ENCODE data around the gene PACS1. TPM values are rescaled to one million over a fixed set of nuclear protein-coding genes. Genes with fewer than 3 reads are reported as not detected.

Gene PACS1
- total RNA-seq, 1 donor: 31.5 TPM

DNA sequence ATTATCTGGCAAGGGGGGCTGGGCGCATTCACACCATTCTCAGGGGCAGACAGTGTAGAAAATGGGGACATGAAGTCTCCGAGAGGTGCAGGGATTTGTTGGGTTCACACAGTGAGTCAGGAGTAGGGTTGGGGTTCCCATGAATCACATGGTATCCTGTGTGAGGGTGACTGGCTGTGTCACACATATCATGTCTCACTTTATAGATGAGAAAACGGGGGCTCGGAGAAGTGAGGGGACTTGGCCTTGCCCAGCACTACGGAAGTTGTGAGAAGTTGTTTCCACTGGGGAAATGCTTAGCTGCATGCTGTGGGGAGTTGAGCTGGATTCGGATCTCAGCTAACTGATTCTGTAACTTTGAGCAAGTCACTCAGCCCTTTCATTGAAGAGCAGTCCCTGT, 25.3 kb upstream of the PACS1 start:
- TF ChIP-seq, protein P1, sequence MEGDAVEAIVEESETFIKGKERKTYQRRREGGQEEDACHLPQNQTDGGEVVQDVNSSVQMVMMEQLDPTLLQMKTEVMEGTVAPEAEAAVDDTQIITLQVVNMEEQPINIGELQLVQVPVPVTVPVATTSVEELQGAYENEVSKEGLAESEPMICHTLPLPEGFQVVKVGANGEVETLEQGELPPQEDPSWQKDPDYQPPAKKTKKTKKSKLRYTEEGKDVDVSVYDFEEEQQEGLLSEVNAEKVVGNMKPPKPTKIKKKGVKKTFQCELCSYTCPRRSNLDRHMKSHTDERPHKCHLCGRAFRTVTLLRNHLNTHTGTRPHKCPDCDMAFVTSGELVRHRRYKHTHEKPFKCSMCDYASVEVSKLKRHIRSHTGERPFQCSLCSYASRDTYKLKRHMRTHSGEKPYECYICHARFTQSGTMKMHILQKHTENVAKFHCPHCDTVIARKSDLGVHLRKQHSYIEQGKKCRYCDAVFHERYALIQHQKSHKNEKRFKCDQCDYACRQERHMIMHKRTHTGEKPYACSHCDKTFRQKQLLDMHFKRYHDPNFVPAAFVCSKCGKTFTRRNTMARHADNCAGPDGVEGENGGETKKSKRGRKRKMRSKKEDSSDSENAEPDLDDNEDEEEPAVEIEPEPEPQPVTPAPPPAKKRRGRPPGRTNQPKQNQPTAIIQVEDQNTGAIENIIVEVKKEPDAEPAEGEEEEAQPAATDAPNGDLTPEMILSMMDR (IDR thresholded peaks at IDR 0.05; ENCODE audit: insufficient read depth, low read length): no peak
- no peak for DNase-seq (ENCODE audit: low read depth)

DNA sequence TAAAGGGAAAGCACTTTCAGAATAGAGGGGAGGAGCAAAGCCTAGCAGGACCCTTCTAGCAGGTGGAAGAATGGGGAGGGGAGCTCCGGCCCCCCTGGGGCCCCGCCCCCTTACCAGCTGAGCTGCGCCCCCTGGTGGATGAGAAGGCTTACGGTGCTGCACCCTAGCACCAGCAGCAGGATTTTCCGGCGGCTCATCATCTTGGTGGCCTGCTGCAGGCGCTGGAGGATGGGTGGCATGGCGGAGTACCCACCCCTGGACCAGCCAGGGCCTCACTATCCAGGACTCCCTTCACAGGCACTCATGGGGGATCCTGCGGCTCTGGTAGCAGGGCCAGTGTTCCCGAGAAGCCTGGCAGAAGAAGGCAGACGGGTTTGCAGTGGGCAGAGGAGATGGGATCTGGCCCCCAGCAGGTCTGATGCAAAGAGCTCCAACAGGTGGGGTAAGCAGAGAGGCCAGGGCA, 24.9 kb upstream of the PACS1 start:
- TF ChIP-seq, protein P1 (IDR thresholded peaks at IDR 0.05; ENCODE audit: insufficient read depth, low read length): peak; percentile 94
- no peak overlapping the region for H3K4me3 ChIP-seq (ENCODE audit: low read depth, low read length)
- peak; percentile 74 for DNase-seq (ENCODE audit: low read depth)

More for the DNA sequence above, 25.3 kb upstream of the PACS1 start:
- H3K4me3 ChIP-seq (ENCODE audit: low read depth, low read length): no peak overlapping the region

DNA sequence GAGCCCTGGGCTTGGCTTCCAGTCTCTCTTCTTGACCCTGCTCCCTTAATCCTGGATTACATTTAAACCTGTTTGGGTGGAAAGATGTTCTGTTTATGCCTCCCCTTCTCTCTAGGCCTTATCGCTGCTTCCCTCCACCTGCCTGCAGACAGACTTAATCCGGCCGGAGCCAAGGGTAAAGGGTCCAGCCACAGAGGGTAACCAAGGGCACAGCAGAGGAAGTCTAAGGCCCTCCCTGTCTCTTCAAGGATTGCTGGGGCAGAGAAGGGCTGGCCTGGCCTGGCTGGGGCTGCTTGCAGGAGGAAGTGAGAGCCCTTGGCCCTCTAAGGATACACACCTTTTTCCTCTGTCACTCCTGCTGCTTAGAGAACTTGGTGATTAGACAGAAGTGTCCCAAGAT, 23.2 kb upstream of the PACS1 start:
- TF ChIP-seq, protein P1 (IDR thresholded peaks at IDR 0.05; ENCODE audit: insufficient read depth, low read length): no peak
- no peak for DNase-seq (ENCODE audit: low read depth)
- H3K4me3 ChIP-seq (ENCODE audit: low read depth, low read length): no peak overlapping the region

DNA sequence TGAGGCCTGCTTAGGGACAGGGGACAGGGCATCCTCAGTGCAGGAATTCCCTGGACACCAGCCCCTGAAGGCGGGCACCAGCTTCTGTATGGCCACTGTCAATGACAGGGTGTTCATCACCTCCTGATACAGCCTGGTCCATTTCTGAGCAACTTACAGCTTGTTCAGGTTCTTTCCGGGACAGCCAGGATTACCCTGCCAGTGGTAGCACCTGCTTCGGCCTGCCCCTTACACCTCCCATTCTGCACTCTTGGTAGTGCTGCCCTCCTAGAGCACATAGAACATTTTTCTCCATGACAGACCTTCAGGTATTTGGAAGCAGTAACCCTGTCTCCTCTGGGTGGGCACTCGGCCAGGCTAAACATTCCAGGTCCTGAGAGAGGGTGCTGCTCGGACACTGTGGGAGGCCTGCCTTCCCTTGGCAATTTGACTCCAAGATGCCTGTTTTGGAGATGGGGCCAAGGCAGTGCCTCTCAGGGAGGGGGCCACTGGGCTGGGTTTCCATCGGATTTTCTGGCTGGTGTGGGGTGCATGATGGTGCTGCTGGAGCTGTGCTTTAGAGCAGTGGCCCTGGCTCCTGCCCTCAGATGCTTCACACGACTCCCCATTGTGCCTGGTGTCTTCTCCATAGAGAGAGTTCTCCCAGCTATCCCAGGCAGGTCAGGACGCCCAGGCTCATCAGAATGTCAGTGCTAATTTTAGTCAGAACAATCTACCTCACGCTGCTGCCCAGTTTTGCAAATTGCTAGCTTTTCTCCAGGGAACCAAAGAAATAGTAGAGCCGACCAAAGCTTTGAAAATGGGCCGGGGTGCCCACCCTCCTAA, 22.3 kb upstream of the PACS1 start:
- no peak overlapping the region for H3K4me3 ChIP-seq (ENCODE audit: low read depth, low read length)
- TF ChIP-seq, protein P1 (IDR thresholded peaks at IDR 0.05; ENCODE audit: insufficient read depth, low read length): no peak
- no peak for DNase-seq (ENCODE audit: low read depth)

DNA sequence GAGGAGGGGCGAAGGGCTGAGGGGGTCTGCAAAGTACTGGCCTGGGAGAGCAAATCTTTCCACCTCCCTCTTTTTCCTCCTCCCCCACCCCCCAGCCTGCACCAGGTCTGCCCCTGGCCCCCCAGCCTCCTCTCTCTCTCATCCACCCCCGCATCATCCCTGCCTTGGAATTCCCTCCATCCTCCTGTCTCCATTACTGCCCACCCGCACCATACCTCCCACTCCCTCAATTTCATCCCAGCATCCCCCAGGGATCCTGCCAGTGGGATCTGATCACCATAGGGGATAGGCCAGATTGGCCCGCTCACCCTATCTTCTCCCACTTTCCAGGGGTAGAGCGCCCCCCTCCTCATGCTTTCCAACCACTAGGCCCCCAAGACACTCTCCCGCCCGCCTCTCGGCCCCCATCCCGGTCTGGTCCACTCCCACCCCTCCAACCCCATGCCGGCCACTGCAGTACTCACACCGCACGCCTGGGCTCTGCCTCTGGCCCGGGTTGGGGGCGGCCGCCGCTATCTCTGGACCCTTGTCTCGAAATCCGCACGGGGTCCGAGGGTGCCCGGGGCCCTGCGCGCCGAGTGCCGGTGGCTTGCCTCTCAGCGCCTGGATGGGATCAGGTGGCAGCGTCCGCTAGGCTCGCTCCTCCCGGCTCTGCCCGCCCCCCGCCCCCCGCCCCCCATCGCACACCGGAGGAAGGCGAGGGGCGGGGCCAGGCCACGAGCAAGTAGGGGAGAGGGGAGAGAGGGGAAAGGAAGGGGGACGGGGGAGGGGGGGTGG, 21.3 kb upstream of the PACS1 start, which contains the start of gene GAL3ST3:
Gene GAL3ST3 (minus strand): TSS at position 615 of the 777 bp plus-strand sequence. CDS start 3,746 bp downstream, outside the sequence.
- no peak for DNase-seq (ENCODE audit: low read depth)
- H3K4me3 ChIP-seq (ENCODE audit: low read depth, low read length): no peak within 1 kb of the TSS
- TF ChIP-seq, protein P1 (IDR thresholded peaks at IDR 0.05; ENCODE audit: insufficient read depth, low read length): no peak

DNA sequence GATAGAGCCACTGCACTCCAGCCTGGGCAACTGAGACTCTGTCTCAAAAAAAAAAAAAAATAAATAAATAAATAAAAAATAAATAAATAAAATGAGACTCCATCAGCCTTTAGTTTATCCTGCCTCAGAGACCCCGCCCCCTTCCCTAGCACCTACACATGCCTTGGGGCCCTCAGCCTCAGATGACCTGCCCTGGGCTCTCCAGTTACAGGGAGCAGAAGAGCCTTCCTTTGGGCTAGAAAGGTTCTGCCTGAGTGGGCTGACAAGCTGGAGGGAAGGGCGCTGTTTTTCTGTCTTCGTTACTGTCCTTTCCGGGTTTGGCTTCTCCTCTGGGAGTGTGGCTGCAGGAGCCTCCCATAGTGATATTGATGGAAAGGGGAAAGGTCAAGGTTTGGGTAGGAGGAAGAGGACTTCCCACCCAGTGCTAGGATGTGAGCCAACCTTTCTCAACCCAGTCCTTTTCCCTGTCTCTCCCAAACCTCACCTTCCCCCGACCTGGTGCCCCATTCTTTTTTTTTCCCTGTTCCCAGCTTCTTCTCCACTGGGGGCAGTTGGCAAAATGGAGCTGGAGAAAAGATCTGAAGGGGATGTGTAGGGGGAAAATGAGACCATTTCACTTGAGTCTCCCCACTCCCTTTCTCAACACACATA, 19.4 kb upstream of the PACS1 start:
- TF ChIP-seq, protein P1 (IDR thresholded peaks at IDR 0.05; ENCODE audit: insufficient read depth, low read length): no peak
- no peak for DNase-seq (ENCODE audit: low read depth)
- no peak overlapping the region for H3K4me3 ChIP-seq (ENCODE audit: low read depth, low read length)

All from fibroblast of the aortic adventitia (primary cell).